CD14-positive monocyte (primary cell): Measurements from ENCODE around the gene ERBB4. TPM values are rescaled to one million over a fixed set of nuclear protein-coding genes. Genes with fewer than 3 reads are reported as not detected.

Source experiments
- DNase-seq, 3 donors: peaks; one replicate each; pipeline ENCODE4 v3.0.0-alpha.2; 2011 to 2022
- H2AFZ ChIP-seq: 2 replicates; pipeline ENCODE4 v1.6.0; 2012; ENCODE audit warnings: mild to moderate bottlenecking, low read depth, low read length, inconsistent platforms; ENCODE audit not compliant: insufficient read depth, poor library complexity, severe bottlenecking
- H3K27ac ChIP-seq, 2 donors: 1 replicate in 1 of 2; 2 replicates in 1 of 2; pipeline ENCODE4 v1.5.1; 2012 to 2013; ENCODE audit warnings: low read length in 2 of 2, control low read depth in 1 of 2, inconsistent platforms in 1 of 2, low read depth in 1 of 2, mild to moderate bottlenecking in 1 of 2
- H3K27me3 ChIP-seq, 2 donors: one replicate each; pipeline versions ENCODE4 v1.6.0 to v1.6.1; 2011 to 2013; ENCODE audit warnings: low read length in 2 of 2; ENCODE audit not compliant: control insufficient read depth in 2 of 2, insufficient read depth in 2 of 2
- H3K36me3 ChIP-seq, 2 donors: replicated peaks in 1 of 2; 1 replicate in 1 of 2; 2 replicates in 1 of 2; pipeline versions ENCODE4 v1.5.1 to v1.6.1; 2012 to 2013; ENCODE audit warnings: low read length in 2 of 2, control low read depth in 1 of 2, inconsistent platforms in 1 of 2, mild to moderate bottlenecking in 1 of 2; ENCODE audit not compliant: insufficient read depth in 2 of 2, control insufficient read depth in 1 of 2
- H3K4me1 ChIP-seq, 2 donors: 1 replicate in 1 of 2; 2 replicates in 1 of 2; pipeline versions ENCODE4 v1.5.1 to v1.6.1; 2012 to 2013; ENCODE audit warnings: low read length in 2 of 2, control low read depth in 1 of 2, inconsistent platforms in 1 of 2, mild to moderate bottlenecking in 1 of 2, moderate library complexity in 1 of 2; ENCODE audit not compliant: insufficient read depth in 2 of 2, control insufficient read depth in 1 of 2
- H3K4me2 ChIP-seq: replicated peaks from 2 replicates; pipeline ENCODE3; 2012; ENCODE audit warnings: low read length, moderate library complexity, mild to moderate bottlenecking; ENCODE audit not compliant: poor library complexity, severe bottlenecking; ENCODE audit errors: extremely low read depth
- H3K4me3 ChIP-seq, 3 experiments: fragments of 200-600 bp in 1 of 3; sonication (generic) in 1 of 3; replicated peaks in 1 of 3; 1 replicate in 2 of 3; 2 replicates in 1 of 3; pipeline ENCODE4 v1.5.1; 2011 to 2013; ENCODE audit warnings: low read length in 3 of 3, mild to moderate bottlenecking in 3 of 3, control low read depth in 2 of 3, low read depth in 2 of 3, inconsistent platforms in 1 of 3, moderate library complexity in 1 of 3
- H3K79me2 ChIP-seq: 2 replicates; pipeline ENCODE4 v1.6.0; 2012; ENCODE audit warnings: mild to moderate bottlenecking, control low read depth, inconsistent platforms, low read length, moderate library complexity; ENCODE audit not compliant: insufficient read depth
- H3K9ac ChIP-seq: 2 replicates; pipeline ENCODE4 v1.6.0; 2017; ENCODE audit warnings: low read length, mild to moderate bottlenecking; ENCODE audit not compliant: insufficient read depth, poor library complexity, severe bottlenecking
- H3K9me3 ChIP-seq, 2 donors: replicated peaks in 1 of 2; 1 replicate in 1 of 2; 2 replicates in 1 of 2; pipeline versions ENCODE4 v1.5.1 to v1.6.1; 2012 to 2013; ENCODE audit warnings: low read length in 2 of 2, control low read depth in 1 of 2; ENCODE audit not compliant: control insufficient read depth in 1 of 2, insufficient read depth in 1 of 2
- H4K20me1 ChIP-seq: 2 replicates; pipeline ENCODE4 v1.6.0; 2012; ENCODE audit warnings: mild to moderate bottlenecking, low read length, control low read depth, moderate library complexity; ENCODE audit not compliant: insufficient read depth
- H3K27ac Mint-ChIP-seq, 7 donors: one replicate each; pipeline ENCODE4 v1.8.0; 2020; ENCODE audit warnings: mild to moderate bottlenecking in 7 of 7, mixed read lengths in 7 of 7, moderate library complexity in 6 of 7, inconsistent platforms in 2 of 7
- H3K27me3 Mint-ChIP-seq, 3 donors: one replicate each; pipeline ENCODE4 v1.8.0; 2021 to 2022; ENCODE audit warnings: low read depth in 3 of 3, mild to moderate bottlenecking in 3 of 3, mixed read lengths in 3 of 3, moderate library complexity in 3 of 3, inconsistent platforms in 1 of 3
- H3K36me3 Mint-ChIP-seq, 2 donors: one replicate each; pipeline ENCODE4 v1.8.0; 2020; ENCODE audit warnings: mixed read lengths in 2 of 2, inconsistent platforms in 1 of 2, mild to moderate bottlenecking in 1 of 2
- H3K4me1 Mint-ChIP-seq: one replicate; pipeline ENCODE4 v1.8.0; 2020; ENCODE audit warnings: mild to moderate bottlenecking, mixed read lengths
- H3K4me3 Mint-ChIP-seq, 2 donors: one replicate each; pipeline ENCODE4 v1.8.0; 2020; ENCODE audit warnings: mild to moderate bottlenecking in 2 of 2, mixed read lengths in 2 of 2, moderate library complexity in 1 of 2
- H3K9me3 Mint-ChIP-seq, 7 donors: one replicate each; pipeline ENCODE4 v1.8.0; 2020 to 2022; ENCODE audit warnings: mixed read lengths in 7 of 7, mild to moderate bottlenecking in 6 of 7, moderate library complexity in 6 of 7, inconsistent platforms in 2 of 7
- WGBS: methylation state at CpG from one replicate; pipeline ENCODE4 v1.1.5; 2013; ENCODE audit warnings: missing lambda C conversion rate; ENCODE audit not compliant: insufficient coverage; 5-methylcytosine and 5-hydroxymethylcytosine counted together
- intact Hi-C, 2 donors: fragments of 100-400 bp; cut with micrococcal nuclease; formaldehyde crosslinking; loops; one replicate each; pipeline versions ENCODE4 v1.15.0 to v1.15.1; 2023
- polyA plus RNA-seq, 3 donors: library from polyadenylated mRNA; depleted of rRNA in 1 of 3; unstranded in 2 of 3; stranded (reverse) in 1 of 3; fragments of 300-500 nt in 2 of 3; fragments of >200 nt in 1 of 3; fragmentation: Illumina TruSeq in 2 of 3; gene quantifications; 1 replicate in 2 of 3; 2 replicates in 1 of 3; pipeline ENCODE4 v1.2.3, GENCODE V29; 2012 to 2021
- TF ChIP-seq, protein P1 (sequence below): fragments of 200-600 bp; IDR thresholded peaks from one replicate; pipeline ENCODE4 v1.8.0; 2022; ENCODE audit warnings: antibody characterized with exemption, mild to moderate bottlenecking

Gene ERBB4
- polyA plus RNA-seq, 3 donors: not detected

DNA sequence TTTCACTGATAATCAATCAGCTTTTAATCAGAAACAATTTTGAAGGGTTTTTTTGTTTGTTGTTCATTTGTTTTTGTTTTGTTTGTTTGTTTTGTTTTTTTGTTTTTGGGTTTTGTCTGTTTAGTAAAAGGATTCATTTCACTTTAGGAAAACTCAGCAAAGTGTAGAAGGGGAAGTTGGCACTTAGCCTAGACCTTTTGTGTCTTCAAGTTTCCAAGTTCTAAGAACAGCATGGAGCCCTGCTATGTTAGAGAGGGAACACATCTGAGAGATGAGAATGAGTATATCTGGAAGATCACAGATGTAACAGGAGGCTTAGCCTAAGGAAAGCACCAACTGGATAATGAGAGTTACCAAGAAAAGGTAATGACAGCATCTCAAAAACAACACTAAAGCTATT lies 501.5 kb downstream of the ERBB4 start:
- no peaks in the 10 kb centered on the region for H3K36me3 Mint-ChIP-seq
- H3K4me3 Mint-ChIP-seq: no peak overlapping the region
- TF ChIP-seq, protein P1, sequence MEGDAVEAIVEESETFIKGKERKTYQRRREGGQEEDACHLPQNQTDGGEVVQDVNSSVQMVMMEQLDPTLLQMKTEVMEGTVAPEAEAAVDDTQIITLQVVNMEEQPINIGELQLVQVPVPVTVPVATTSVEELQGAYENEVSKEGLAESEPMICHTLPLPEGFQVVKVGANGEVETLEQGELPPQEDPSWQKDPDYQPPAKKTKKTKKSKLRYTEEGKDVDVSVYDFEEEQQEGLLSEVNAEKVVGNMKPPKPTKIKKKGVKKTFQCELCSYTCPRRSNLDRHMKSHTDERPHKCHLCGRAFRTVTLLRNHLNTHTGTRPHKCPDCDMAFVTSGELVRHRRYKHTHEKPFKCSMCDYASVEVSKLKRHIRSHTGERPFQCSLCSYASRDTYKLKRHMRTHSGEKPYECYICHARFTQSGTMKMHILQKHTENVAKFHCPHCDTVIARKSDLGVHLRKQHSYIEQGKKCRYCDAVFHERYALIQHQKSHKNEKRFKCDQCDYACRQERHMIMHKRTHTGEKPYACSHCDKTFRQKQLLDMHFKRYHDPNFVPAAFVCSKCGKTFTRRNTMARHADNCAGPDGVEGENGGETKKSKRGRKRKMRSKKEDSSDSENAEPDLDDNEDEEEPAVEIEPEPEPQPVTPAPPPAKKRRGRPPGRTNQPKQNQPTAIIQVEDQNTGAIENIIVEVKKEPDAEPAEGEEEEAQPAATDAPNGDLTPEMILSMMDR: no peak
- H3K27me3 Mint-ChIP-seq: no peaks in the 10 kb centered on the region
- Histone ChIP-seq H3K27me3 (no peaks in the 10 kb centered on the region), H3K4me3 (no peak overlapping the region), H2AFZ (no peak overlapping the region), H3K79me2 (no peaks in the 10 kb centered on the region), H3K27ac (no peak overlapping the region), H3K4me2 (no peak overlapping the region), H3K9me3 (no peaks in the 10 kb centered on the region), H3K36me3 (no peaks in the 10 kb centered on the region), H4K20me1 (no peaks in the 10 kb centered on the region), H3K9ac (no peak overlapping the region), H3K4me1 (no peaks in the 10 kb centered on the region)
- H3K27ac Mint-ChIP-seq: no peak overlapping the region
- H3K9me3 Mint-ChIP-seq: peaks cover 0 to 1% (median 0%) of the 10 kb centered on the region in 7 donors
- intact Hi-C loops: no loop called here
- no peak for DNase-seq
- H3K4me1 Mint-ChIP-seq: no peaks in the 10 kb centered on the region

DNA sequence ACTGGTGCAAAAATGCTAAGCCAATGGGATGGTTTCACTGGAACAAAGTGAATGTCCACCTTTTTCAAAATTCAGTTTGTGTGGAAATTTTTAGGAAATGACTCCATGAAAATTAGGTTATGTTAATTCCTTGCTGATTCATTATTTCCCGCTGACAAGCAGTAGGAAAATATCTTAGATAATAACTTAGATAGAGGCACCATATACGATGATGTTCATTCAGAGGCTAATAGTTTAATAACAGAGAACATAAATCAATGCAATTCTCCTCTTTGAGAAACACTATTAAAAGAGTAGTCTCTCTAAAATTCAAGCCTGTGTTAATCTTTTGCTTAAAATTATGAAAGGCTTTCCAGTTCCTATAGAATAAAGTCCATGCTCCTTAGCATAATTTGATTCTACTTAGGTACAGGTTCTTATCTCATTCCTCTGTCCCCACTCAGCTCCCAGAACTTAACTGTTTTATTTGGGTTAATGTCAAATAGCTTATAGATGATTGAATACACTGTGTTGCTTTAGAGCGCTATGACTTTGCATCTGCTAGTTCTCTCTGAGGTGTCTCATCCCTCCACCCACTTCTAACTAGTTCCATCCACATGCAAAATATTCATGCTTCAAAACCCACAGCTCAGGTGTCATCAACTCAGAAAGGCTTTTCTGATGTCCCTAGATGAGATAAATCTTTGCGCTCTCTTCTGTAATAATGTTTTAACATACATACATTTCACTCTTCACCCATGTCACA lies 503.6 kb downstream of the ERBB4 start:
- DNase-seq: no peak
- no peaks in the 10 kb centered on the region for H3K4me1 ChIP-seq
- H3K9me3 Mint-ChIP-seq: peaks cover 0 to 1% (median 0%) of the 10 kb centered on the region in 7 donors
- H3K9ac ChIP-seq: no peak overlapping the region
- no peaks in the 10 kb centered on the region for H3K27me3 ChIP-seq
- no peaks in the 10 kb centered on the region for H3K36me3 ChIP-seq
- no peak overlapping the region for H3K4me2 ChIP-seq
- no peaks in the 10 kb centered on the region for H3K9me3 ChIP-seq
- H3K79me2 ChIP-seq: no peaks in the 10 kb centered on the region
- H3K36me3 Mint-ChIP-seq: no peaks in the 10 kb centered on the region
- TF ChIP-seq, protein P1: no peak
- H3K4me3 ChIP-seq: no peak overlapping the region
- H3K27ac ChIP-seq: no peak overlapping the region
- no CpG with 5 or more reads among the region's 4 CpGs for WGBS
- no peak overlapping the region for H3K27ac Mint-ChIP-seq
- H4K20me1 ChIP-seq: no peaks in the 10 kb centered on the region
- intact Hi-C loops: no loop called here
- no peaks in the 10 kb centered on the region for H3K27me3 Mint-ChIP-seq
- H3K4me3 Mint-ChIP-seq: no peak overlapping the region
- H2AFZ ChIP-seq: no peak overlapping the region
- no peaks in the 10 kb centered on the region for H3K4me1 Mint-ChIP-seq
